ENCODE data around the gene SNRPA. TPM values are rescaled to one million over a fixed set of nuclear protein-coding genes. Genes with fewer than 3 reads are reported as not detected.
A peak's percentile ranks its signal among the peaks of the same experiment; 100 is the strongest.

Gene SNRPA
- total and polyA plus RNA-seq, 2 of the 13 experiments (the other 11 are each of a cell fraction or from before 2014, with no cell fraction given): 59.6 to 162 TPM

- no peak for TF ChIP-seq ZNF570 (CRISPR knock-in tag; IDR thresholded peaks at IDR 0.05; ENCODE audit: borderline replicate concordance)
- TF ChIP-seq ZNF331 (CRISPR knock-in tag; IDR thresholded peaks at IDR 0.05): no peak; the same call in 1 of the 2 replicates
- no peak for TF ChIP-seq ZNF33B (CRISPR knock-in tag; IDR thresholded peaks at IDR 0.05)
- no peak for TF ChIP-seq RBAK (CRISPR knock-in tag; IDR thresholded peaks at IDR 0.05)
- TF ChIP-seq CCAR2 (optimal IDR thresholded peaks at IDR 0.05; ENCODE audit: low read depth, low read length): no peak
- TF ChIP-seq ZNF510 (CRISPR knock-in tag; IDR thresholded peaks at IDR 0.05; ENCODE audit: low read depth): peak; percentile 57; the same call in 1 of the 2 replicates
- no peak for TF ChIP-seq WIZ (CRISPR knock-in tag; IDR thresholded peaks at IDR 0.05)
- TF ChIP-seq KAT2B (IDR thresholded peaks at IDR 0.05; ENCODE audit: borderline replicate concordance, low read depth, low read length): no peak
- TF ChIP-seq ZBTB49 (CRISPR knock-in tag; IDR thresholded peaks at IDR 0.05; ENCODE audit: borderline replicate concordance): no peak
- TF ChIP-seq ATF6 (CRISPR knock-in tag; conservative IDR thresholded peaks at IDR 0.05): no peak
- TF ChIP-seq ZFX (CRISPR knock-in tag; IDR thresholded peaks at IDR 0.05; ENCODE audit: low read depth): peak; percentile 62
- TF ChIP-seq TARDBP (CRISPR knock-in tag; IDR thresholded peaks at IDR 0.05): peak; percentile 34; the same call in 1 of the 2 replicates
- TF ChIP-seq NFYB (CRISPR knock-in tag; IDR thresholded peaks at IDR 0.05): peak; percentile 87
- no peak for TF ChIP-seq ZNF773 (CRISPR knock-in tag; IDR thresholded peaks at IDR 0.05; ENCODE audit: borderline replicate concordance)
- no peak for TF ChIP-seq ZNF274 (CRISPR knock-in tag; IDR thresholded peaks at IDR 0.05)
- TF ChIP-seq ZNF441 (CRISPR knock-in tag; IDR thresholded peaks at IDR 0.05; ENCODE audit: borderline replicate concordance): no peak; the same call in 1 of the 2 replicates
- TF ChIP-seq TFDP2 (CRISPR knock-in tag; IDR thresholded peaks at IDR 0.05): peak; percentile 96
- TF ChIP-seq CEBPZ (IDR thresholded peaks at IDR 0.05; ENCODE audit: low read length): 0 out of 2 replicates have a peak, but pooled peaks have one; percentile 24
- TF ChIP-seq MLLT10 (CRISPR knock-in tag; IDR thresholded peaks at IDR 0.05): no peak
Measured at GRCh38 chr19:40750058-40750873, 737 bp upstream of the SNRPA start, which contains the start of gene ACTMAP (continued).

All from HepG2 (cell line).